NCI-H748 (cell line): ENCODE results near the gene HDAC4.

ENCODE experiments used
- DNase-seq: peaks from one replicate; lab custom pipeline; 2025; ENCODE audit not compliant: unreplicated experiment; lab: John Stamatoyannopoulos, UW

Gene HDAC4

DNA sequence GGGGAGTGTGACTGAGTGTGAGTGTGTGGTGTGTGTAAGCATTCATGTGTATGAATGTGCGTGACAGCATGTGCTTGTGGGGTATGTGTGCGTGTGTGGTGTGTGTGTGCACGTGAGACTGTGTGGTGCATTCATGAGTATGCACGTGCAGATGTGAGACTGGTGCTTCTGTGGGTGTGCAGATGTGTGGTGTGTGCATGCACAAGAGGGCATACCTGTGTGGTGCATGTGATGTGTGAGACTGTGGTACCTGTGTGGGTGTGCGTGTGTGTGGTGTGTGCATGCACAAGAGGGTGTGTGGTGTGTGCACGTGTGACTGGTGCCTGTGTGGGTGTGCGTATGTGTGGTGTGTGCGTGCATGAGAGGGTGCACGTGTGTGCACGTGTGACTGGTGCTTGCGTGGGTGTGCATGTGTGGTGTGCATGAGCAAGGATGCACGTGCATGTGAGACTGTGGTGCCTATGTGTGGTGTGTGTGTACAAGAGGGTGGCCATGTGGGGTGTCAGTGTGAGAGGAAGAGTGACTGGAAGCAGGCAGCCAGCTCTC, 339.6 kb downstream of the HDAC4 start:
- DNase-seq: no peak

DNA sequence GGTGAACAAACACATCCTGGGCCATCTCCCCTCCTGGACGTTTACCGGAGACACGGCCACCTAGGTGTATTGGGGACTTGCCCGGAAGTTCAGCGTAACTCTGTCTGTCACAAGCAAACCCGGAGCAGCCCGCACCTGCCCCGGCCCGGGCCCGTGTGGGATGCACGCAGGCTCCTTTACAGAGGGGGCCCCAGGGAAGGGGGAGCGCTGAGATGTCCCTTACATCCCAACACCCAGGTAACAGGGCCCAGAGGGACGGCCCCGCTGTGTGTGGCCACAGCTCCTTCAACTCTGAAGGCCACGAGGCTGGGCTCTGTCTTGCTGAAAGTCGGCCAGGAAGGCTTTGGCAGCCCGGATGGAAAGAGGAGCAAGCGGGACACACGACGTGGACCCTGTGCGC, 340.1 kb downstream of the HDAC4 start:
- DNase-seq: no peak

DNA sequence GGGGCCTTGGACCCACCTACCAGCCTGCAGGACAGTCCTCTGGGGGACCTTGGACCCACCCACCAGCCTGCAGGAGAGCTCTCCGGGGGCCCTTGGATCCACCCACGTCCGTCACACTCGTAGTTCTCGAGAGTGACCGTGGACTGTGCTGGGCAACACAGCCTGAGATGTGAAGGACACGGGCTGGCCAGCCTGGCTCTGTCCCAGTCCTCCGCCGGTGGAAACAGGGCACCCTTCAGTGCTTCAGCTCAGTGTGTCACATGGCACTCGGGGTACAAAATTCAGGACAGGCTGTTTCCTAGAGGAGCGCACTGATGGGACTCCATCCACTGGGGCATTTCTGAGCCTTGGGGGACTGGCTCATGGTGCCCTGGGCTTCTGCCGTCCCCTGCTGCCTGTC, 341.0 kb downstream of the HDAC4 start:
- no peak for DNase-seq

DNA sequence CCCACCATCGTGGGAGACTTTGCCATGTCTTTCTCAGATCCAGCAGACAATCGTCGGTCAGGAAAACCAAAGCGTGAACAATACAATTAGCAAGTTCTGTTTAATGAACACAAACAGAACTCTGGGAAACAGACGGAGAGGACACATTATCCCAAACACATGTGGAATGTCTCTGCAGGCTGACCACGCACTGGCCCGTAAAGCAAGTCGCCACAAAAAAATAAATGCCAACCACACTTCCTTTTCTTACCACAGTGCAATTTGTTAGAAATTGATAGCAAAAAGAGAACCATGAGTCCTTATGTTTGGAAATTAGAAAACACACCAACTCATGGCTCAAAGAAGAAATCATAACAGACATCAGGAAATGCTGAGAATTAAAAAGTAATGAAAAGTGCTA, 342.1 kb downstream of the HDAC4 start:
- DNase-seq: no peak

DNA sequence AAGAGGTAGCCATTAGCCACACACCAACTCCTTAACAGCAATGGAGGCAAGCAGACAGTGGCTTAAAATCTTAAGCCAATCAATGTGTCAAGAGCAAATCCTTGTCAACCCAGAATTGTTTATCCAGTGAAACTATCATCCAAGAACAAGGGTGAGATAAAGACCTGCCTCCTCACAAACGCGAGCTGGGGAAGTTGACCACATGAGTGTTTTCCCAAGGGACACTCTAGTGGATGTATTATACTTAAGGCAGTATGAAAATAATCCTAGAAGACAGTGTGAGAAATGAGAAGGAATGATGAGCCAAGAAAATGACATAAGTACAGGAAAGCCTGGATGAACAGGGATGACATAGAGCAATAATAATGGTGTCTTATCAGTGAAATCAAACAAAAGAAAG, 343.3 kb downstream of the HDAC4 start:
- no peak for DNase-seq

DNA sequence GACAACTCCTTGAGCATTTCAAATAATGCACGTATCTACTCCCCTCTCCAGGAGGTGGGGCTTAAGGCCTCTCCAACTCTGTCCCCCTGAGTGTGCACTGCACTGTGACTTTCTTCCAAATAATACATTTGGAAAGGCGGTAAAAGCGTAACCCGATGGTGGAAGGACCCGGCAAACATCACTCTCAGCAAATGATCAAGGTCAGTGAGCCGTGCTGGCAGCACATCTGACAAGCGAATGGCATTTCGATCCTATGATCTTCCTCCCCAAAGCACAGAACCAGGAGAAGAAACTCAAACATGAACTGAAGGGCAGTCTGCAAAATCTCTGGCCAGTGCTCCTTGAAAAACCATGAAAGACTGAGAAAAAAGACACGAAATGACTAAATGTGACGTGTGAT, 344.2 kb downstream of the HDAC4 start:
- no peak for DNase-seq

DNA sequence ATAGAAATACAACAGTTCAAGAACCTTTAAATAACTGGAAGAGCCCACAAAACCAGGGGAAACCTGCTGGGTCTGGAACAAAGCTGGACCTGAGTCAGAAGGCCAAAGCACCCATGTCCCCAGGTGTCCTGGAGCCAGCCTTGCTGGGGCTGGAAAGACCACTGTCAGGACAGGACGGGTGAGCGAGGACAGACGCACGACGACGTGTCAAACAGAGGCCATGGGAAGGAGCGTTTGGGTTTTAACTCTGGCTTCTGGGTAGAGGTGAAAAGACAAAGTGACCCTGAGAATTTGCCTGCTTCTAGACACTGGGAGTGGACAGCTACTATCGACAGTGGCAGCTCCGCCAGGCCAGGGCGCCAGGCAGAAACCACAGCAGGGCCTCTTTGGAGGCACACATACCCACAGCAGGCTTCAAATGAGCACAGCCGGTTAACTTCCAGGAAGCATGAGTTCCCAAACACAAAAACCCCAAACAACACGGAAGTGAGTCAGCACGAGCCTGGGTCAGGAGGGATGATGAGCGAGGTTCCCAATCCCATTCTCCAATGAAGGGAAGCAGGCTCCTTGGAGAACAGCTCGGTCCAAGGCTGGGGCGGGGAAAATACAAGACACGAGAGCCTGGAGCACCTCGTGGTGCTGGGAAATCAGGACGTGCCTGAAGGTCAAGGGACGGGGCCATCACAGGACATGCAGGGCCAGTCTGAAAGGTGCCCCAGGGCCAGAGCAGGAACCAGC, 344.9 kb downstream of the HDAC4 start:
- no peak for DNase-seq

DNA sequence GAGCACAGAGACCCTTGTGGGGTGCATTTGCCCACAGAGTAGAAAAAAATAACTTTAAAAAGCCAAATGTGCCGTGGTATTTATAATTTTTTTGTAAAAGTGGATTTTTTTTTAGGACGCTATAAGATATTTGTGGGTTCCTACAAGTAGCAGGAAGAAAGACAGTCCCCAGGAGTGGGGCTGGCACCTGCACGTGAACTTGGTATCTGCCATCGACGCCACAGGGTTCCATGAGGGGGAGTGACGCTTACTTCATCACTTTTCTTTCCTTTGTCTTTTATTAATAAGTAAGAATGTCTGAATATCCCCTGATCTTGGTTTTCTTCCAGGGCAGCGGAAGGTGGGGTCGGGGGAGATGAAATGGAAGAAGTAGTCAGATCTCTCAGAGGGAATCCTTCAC, 345.9 kb downstream of the HDAC4 start:
- DNase-seq: no peak

DNA sequence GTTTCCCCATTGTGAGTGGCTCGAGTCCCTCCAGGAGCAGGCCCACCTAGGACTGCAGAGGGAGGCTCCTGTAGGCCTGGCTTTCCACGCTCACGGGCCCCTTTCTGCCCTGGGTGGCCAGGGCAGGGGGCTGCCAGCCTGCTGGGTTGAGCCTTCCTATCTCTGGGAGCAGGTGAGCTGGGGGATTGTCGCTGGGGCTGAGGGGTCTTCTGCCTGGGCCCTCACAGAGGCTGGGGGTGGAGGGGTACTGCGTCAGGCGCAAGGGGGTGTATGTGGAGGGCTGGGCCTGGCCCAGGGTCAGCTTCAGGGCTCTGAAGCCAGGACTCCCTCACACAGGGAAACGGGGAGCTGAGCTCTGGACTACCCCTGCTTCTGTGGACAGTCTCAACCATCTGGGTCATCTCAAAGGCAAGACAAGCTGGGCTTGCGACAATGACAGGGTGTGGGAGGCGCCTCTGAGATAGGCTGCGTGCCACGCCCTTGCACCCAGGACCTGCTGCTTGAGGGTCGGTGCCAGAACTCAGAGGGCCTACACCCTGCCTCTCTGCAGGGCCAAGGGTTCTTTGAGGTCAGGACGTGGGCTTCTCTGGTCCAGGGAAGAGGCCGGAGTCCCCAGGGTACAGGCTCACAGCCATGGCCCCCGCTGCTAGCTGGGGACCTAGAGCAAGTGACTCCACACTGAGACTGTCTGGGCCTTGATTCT, 346.9 kb downstream of the HDAC4 start:
- no peak for DNase-seq

DNA sequence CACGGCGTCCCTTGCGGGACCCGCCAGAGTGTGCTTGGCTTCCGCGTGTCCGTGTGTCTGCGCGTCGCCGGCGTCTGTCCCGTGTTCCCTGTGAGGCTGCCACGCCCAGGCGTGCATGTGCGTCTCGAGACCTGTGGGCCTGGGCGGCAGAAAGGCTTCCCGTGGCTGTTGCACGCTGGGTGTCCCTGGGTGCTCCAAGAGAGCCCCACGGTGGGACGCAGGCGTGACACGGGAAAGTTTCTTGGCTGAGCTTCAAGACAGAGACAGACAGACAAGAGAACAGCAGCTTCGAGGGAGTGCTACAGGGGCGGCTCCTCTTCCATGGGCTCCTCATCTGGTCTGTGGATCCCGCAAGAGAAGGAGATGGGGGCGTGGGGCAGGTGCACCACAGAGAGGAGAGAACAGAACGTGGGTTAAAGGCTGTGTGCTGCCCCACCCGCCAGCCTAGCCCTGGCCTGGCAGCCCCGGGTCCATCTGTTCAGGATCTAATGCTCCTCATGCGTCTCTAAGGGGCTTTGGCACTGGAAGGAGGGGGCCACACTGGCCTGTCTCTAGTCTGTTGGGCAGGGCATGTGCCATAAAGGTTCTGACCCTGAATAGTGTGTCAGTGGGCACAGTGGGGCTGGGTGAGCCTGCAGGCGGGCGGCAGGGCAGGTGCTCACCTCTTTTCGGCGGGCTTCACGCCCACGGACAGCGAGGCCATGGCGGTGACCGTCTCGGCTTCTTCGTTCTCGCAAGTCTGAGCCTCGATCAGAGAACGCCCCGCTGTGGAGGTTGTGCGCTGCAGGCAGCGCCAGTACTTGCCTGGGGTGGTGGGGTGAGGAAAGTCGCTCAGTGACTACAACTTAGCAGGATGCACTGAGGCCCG, 347.8 kb downstream of the HDAC4 start:
- DNase-seq: no peak

DNA sequence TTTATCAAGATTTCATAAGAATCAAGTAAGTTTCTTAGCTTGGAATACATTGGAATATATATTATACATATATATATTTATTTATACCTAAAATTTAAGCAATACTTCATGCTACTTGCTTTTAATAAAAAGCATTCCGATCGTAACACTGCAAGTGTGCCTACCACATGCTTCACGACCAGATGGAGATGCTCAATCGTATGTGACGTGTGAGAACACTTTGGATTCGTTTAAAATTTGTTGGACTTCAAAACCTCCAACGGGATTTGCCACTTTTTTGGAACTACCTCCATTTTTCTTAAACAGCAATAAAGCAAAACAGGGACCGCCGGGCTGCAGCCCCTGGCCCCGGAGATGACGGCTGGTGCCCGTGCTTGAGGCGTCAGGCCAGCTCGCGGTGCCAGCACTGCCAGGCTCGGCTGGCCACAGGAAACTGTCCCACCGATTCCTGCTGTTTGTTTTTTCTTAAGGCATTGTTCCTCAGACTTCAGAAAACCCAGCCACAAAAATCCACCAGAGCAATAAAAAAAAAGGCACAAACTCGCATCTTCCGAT, 348.9 kb downstream of the HDAC4 start:
- DNase-seq: no peak

DNA sequence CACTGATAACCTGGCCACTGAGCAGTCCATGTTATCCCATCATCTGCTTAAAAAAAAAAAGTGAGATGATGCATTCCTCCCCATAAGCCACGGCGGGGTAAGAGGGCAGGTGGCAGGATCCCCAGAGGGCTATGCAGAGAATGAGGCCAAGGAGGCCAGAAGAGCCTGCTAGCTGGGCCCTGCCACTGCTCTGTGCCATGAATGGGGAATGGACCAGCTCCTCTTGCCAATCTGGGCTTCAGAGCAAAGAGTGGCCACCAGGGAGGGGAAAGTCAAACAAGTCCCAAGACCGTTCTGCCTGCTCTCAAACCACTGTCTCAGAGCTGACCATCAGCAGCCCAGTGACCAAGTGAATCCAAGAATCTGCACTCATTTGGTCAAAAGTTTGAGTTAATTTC, 350.6 kb downstream of the HDAC4 start:
- DNase-seq: no peak

DNA sequence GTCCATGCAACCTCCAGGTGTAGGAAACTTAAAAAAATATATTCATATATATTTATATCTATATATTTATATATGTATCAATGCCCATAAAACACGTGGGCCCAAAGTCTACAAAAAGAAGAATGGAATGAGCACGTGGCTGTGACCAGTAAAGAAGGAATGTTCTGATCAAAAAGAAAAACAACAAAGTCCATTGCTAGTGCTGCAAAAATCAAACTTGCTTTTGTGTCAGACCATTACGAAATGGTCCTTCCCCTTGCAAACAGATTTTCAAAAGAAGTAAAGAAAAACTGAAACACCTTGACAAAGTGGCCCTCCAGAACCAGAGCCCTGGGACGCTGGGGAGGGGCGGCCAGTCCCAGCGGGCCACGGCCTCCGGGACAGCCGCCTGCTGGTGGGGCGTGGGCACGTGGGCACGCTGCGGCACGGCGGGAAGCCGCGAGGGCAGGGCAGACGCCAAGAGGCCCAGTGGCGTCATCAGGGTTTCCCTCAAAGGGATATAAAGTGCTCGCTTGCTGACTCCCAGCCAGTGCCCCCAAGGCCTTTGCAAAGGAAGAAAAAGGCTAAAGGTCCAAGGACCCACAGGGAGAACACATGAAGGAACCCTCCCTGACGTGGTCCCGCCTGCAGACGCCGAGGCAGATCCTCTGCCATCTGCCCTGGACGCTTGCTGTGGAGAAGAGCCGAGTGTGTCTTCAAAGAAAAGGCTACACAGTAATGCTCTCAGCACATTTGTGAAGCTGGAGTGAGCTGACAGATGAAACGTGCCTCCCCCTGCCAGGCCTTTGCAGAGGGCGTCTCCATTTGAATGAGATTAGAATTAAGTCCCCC, 351.2 kb downstream of the HDAC4 start:
- DNase-seq: no peak

DNA sequence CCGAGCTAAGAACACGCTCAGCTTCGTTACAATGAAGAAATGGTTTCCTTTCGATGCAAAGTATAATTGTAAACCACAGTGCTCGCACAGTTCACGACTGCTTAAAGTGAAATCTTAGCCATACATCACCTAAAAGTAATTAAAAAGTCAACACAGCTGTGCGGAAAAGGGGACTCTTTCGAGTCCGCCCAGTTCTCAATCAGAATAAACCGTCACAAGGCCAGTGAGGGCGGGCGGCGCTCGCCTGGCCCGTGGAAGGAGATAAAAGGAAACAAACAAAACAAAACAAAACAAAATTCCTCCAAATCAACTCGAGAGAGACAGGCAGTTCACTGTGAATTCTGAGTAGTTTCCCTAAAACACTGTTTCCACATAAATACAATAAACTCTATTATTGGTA, 352.1 kb downstream of the HDAC4 start:
- no peak for DNase-seq

DNA sequence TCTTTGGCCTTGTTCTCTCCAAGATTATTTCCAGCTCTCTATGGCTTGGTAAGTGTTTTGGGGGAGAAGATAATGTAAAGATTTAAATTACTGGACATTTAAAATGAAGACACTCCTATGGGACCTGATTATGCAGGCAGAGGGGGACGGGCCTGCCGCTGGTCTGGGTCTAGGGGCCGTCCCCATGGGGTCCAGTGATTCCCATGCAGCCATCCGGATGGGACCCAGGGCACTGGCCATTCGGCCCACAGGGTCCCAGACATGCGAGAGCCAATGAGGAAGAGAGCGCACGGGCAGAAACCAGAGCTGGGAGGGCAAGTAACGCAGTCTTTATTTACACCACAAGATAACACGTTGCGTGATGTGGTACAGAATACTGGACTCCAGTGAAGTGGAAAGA, 353.0 kb downstream of the HDAC4 start:
- DNase-seq: no peak

DNA sequence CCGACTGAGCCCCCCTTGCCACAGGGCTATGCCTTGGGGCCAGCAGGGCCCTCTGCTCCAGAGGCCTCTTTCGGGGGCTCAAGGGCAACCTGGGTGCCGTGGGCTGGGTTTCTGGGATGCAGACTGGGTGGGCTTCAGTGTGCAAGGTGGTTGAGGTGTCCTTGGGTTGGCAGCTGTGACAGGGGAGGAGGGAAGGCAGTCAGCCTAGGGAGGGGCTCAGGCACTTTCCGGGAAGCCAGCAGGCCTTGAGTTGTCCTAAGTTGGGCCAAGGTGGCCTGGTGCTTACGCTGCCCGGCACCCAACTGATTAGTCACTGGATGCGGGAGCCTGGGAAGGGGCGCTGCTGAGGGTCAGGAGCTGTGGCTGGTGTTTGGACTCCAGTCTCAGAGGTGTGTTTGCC, 353.4 kb downstream of the HDAC4 start:
- DNase-seq: no peak

DNA sequence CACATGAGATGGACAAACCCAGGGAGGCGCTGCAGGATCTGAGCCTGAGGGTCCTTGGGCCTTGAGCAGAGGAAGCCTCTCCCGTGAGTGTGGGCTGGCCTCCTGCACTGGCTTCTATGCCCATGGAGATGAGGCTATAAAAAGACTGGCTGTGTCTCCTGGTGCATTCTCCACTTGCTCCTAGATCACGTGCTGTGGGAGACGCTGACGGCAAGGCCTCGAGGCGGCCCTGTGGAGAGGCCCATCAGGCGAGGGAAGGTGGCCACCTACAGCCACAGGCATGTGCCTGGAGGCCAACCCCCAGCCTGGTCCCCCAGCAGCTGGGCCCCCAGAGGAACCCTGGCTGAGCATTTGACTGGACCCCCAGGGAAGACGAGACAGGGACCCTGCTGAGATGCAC, 354.0 kb downstream of the HDAC4 start:
- DNase-seq: no peak

DNA sequence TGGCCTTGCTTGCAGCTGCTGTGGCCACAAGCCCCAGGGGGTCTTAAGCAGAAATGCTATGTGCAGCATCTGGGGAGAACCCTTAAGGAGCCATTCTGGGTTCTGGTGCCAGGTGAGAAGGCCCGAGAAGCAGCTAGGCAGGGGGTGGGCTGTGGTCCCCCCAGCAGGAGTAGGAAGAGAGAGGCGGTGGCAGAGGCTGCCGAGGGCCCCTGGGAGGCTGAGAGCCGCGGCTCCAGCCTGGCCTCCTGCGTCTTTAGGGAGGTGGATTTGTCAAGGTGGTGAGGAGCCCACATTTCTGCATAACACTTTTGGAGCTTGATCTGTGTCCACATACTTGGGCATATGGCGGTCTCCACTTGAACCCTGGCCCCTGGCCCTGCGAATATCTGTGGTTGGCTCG, 356.5 kb downstream of the HDAC4 start:
- DNase-seq: no peak

DNA sequence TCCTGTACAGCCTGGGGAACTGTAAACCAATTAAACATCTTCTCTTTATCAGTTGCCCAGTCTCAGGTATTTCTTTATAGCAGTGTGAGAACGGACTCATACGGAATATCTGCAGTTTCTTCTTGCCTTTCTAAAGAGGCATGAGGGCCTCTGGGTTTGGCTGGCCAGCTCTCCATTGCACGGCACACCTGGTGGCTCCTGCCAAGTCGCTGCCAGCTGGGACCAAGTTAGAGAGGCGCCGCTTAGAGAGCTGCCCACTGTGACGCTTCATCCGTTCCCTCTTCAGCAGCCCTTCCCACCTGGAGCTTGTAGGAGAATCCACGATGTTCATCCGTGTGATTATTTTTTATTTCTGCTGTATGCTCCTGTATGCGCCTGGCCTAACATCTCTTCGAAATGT, 357.5 kb downstream of the HDAC4 start:
- no peak for DNase-seq

DNA sequence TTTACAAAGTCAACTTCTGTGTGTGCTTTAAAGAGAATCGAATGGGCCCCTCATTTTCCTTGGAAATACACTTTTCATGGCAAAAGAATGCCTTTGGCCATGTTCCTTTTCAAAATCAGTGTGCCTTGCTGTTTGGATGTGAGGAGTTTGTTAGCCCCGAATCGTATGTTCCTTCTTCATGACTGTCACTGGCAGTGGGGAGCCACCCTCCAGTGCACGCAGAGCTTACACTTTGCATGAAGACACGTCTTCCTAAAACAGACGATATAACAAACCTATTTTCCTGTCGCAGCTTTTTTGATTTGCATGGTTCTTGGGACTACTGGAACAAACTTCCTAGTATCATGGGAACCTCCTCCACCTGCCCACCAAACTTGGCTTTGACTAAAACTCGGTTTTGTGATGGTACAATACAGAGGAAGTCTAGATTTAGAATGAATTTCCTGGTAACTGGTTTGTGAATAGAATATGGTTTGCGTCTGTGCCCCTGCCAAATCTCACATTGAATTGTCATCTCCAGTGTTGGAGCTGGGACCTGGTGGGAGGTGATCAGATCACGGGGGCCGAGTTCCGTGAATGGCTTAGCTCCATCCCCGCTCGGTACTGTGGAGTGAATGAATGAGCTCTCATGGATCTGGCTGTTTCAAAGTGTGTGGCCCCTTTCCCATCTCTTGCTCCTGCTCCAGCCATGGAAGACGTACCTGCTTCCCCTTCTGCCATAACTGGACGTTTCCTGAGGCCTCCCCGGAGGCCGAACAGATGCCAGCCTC, 358.1 kb downstream of the HDAC4 start:
- DNase-seq: no peak
